ENCODE measurements around the gene ATP11B. TPM values are rescaled to one million over a fixed set of nuclear protein-coding genes. Genes with fewer than 3 reads are reported as not detected.

The ATP11B gene
- total RNA-seq, 1 donor from 2014 or later = 33.0 TPM

DNA sequence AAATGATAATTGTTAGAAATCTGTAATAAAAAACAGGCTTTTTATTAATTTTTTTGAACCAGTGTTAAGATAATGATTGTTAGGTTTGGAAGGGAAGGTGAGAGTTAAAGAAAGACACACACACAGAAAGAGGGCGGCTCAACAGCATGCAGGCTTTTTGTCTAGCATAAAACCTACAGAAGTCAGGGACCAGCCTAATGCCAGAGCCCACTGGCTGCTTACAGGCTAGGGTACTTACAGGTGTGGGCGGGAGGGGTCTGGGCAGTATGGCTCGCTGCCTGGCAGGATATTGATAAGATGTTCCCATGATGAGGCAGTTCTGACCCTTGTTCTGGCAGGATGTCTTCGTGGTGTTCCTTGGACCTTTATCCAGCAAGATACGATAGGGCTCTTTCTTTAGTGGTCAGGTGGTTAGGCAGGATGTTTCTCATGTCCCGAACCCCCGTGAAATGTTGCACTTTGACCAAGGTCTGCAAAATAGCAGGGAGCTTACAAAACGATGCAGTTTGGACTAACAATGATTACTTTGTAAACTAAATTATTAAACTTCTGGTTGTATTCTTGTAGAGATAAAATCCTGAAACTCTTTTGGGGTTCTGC, 102.3 kb downstream of the ATP11B start:
- intact Hi-C loops (cut with DNase I) = no loop called here
- no peak for ATAC-seq
- no peak for DNase-seq (ENCODE audit: missing footprints)

DNA sequence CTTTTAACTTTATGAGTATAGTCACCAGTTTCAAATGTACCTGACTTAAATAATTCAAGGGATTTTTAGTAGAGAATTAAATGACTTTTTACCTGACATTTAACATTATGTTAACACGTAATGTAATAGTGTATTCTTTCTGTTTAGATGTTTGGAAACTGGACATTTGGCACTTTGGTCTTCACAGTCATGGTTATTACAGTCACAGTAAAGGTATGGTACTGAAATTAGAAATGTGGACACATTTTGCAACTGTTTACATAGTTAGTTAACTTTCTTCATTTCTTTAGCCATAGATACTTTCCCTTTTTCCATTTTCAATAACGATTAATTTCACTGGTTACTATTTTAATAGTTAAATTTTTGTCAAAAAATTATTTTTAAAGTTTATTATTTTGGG, 103.2 kb downstream of the ATP11B start:
- DNase-seq (ENCODE audit: missing footprints) (no peak), ATAC-seq (no peak)
- intact Hi-C loops (cut with DNase I) = no loop called here

DNA sequence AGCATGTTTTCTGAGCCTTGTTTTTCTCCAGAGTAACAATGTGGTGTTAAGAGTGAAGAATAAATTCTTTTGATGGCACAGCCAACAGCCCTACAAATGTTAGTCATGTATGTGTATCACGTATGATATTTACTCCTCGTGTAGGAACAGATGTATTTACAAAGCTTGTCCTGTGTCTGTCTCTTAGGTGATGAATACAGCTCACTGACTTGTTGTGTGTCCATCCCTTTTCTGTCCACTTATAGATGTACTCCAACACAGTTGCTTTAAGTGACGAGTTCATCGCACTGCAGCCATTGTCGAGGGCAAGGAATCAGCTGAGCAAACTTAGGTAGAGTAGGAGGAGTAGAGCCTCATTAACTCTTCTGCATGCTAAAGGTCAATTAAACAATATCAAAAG, 108.9 kb downstream of the ATP11B start:
- DNase-seq (ENCODE audit: missing footprints) (no peak), ATAC-seq (no peak)
- intact Hi-C loops (cut with DNase I) = no loop called here

DNA sequence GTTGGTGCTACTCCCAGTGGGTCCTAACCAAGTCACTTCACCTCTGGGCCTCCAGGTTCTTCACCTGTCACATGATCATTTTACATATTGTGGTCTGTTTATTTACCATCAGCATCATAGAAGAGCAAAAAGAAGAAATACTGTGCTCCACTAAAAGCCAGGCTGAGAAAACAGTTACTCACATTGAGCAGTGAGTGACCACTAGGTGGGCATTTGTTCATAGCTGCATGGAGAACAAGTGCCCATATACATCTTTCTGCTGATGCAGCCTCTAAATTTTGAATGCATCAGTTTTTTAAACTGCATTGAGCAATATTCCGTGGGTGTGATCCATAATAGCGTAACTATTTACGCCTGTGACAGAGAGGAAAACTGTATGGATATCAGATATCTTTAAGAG, 110.9 kb downstream of the ATP11B start:
- intact Hi-C loops (cut with DNase I) = no loop called here
- no peak for DNase-seq (ENCODE audit: missing footprints)

DNA sequence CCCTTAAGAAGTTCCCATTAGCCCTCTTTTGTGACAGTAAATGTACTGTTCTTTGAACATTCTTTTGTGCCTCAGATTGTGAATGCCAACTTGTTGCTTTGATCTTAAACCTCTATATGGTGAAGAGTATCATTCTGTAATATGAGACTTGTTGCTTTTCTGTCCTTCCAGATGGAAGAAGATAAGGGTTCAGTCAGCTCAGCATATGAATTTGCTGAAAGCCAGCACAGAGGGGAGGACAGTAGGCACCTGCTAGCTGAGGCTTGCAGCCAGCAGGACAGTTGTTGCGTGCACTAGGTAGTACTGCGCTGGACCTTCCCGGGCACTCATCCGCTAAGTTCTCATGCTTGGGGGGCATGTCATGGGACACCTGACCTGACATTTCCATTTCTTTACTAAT, 112.3 kb downstream of the ATP11B start:
- ATAC-seq = no peak
- DNase-seq (ENCODE audit: missing footprints) = no peak
- intact Hi-C loops (cut with DNase I) = no loop called here

More for the DNA sequence above, 110.9 kb downstream of the ATP11B start:
- no peak for ATAC-seq

DNA sequence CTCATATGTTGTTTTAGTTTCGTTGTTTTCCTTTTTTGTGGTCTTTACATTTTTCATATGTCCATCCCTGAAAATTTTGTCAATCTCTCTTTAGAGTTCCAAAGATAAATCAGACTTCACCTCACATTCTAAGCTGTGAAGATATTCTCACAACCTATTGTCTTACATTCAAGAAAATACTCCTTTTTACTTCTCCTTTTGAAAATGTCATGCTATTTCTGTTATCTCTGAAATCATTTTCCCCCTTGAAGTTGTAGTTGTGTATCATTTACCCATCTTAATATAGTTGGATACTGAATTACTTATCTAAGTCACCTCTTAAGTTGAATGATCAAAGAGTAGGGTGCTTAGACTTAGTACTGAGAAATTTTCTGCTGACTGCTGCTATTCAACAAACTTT, 112.7 kb downstream of the ATP11B start:
- DNase-seq (ENCODE audit: missing footprints) (no peak), ATAC-seq (no peak)

DNA sequence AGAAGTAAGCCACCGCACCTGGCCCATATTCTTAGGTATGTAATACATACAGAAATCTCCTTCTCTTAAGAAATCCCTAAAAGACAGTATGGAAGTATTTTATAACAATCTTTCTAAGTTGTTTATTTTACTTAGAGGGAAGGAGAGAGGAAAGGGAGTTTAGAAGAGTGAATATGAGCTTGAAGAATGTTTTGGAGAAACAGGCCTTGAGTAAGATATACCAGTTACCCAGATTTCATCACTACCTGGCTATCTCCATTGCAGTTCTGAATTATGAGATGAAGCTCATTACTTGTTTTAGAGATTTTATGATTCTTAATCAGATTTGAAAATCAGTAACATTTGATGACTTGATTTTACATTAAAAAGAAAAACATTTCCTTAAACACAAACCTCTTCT, 115.2 kb downstream of the ATP11B start:
- intact Hi-C loops (cut with DNase I) = no loop called here
- DNase-seq (ENCODE audit: missing footprints) = no peak
- ATAC-seq = no peak

More for the DNA sequence above, 112.7 kb downstream of the ATP11B start:
- intact Hi-C loops (cut with DNase I) = no loop called here

DNA sequence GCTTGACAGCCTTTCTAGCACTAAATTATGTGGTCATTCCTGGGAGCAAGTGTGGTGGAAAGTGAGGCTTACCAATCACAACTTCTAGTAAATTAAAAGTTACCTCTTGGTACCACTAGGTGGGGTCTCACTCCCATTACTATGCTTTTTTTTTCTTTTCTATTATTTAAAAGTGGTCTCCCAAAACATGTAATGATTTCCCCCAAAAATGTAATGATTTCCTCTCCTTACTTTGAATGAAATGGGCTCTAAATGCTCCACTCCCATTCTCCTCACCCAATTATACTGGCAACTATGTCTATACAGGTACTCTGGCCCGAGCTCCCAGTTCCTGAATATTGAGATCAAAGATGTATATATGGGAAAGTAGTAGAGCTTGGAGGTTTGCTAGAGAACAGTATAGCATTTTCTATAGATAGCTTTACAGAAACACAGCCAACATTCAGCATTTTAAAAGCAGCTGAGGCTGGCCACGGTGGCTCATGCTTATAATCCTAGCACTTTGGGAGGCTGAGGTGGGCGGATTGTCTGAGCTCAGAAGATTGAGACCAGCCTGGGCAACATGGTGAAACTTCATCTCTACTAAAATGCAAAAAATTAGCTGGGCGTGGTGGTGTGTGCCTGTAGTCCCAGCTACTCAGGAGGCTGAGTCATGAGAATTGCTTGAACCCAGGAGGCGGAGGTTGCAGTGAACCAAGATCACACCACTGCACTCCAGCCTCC, 116.2 kb downstream of the ATP11B start:
- no peak for ATAC-seq
- intact Hi-C loops (cut with DNase I) = no loop called here
- DNase-seq (ENCODE audit: missing footprints) = no peak

DNA sequence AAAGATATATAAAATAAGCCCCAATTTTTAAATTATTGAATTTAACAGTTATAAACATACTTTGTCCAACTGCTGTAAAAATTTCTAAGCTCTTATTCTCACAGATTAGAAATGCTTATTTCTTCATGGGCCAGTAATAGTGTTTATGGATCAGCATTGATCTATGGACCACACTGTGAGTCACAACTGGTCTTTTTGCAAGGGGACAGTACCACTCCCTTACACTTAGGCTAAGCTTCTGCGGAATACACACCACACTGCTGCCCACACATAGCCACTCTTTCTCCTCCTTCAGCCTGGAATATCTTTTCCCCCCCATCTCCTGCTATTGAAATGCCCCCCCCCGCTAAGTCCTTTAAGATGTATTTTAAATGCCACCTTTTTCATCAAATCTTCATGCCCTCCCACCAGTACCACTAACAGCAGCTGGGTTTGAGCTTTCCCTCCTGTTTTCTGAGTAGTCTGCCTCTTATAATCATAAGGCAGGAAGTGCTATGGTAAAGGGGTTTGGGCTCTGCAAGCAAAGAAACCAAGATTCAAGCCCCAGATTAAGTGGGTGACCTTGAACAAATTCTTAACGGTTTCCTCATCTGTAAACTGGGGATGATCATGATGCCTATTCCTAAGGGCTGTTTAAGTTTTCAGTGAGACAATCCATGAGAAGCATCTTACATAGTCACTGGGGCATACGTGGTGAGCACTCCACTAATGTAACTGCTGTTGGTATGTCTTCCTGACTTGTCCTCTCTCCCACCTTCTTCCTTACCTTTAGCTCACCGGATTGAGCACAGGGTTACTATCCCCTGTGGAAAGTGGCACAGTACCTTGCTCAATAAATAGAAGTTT, 117.9 kb downstream of the ATP11B start:
- intact Hi-C loops (cut with DNase I) = no loop called here
- ATAC-seq = no peak
- no peak for DNase-seq (ENCODE audit: missing footprints)

DNA sequence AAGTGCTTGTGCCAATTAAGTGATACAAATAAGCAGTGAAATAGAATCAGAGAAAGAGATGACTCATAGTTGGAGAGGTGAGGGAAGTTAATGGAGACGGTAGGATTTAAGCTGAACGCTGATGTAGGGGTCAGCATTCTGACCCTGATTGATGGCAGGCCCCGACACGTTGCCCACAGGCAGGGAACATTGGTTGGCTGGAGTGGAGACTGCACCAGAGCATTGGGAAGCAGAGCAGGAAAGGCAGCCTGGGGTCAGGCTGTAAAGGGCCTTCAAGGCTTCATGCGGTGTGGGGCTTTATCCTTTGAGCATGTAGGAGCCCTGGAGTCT, 118.4 kb downstream of the ATP11B start:
- intact Hi-C loops (cut with DNase I) = no loop called here
- ATAC-seq = peak; percentile 52

DNA sequence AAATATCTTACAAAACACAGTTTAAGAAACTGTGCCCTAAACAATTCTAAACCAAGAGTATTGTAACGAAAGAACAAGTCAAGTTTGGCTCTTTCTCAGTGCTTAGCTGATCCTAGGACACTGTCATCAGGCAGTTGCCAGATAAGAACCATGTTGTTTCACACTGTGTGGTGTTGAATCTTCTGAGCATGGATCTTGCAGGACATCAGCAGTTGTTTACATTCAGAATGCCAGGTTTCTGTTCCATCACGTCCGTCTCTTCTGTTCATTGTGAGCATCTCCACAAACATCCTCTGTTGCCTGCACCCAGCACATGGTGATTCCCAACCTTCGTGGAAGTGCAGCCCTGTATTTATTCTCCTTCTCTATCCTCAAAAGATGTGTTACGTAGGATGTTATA, 119.2 kb downstream of the ATP11B start:
- DNase-seq (ENCODE audit: missing footprints) = no peak
- peak; percentile 75 for ATAC-seq
- intact Hi-C loops (cut with DNase I) = no loop called here

More for the DNA sequence above, 118.4 kb downstream of the ATP11B start:
- DNase-seq (ENCODE audit: missing footprints) = no peak

DNA sequence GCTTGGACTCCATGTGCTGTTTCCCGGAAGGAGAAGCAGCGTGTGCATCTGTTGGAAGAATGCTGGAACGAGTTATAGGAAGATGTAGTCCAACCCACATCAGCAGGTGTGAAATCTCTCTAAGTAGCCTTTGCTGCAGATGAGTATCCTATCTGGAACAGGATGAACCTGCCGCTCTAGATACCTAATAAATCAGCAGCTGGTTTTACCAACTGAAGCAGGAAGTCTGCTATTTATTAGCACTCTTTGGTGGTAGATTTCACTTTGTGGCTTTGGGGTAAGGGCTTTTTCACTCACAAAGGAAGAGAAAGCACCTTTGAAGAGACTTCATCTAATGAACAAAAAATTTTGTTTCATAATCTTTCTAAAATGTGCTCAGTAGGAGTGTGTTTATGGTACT, 120.6 kb downstream of the ATP11B start:
- intact Hi-C loops (cut with DNase I) = no loop called here

DNA sequence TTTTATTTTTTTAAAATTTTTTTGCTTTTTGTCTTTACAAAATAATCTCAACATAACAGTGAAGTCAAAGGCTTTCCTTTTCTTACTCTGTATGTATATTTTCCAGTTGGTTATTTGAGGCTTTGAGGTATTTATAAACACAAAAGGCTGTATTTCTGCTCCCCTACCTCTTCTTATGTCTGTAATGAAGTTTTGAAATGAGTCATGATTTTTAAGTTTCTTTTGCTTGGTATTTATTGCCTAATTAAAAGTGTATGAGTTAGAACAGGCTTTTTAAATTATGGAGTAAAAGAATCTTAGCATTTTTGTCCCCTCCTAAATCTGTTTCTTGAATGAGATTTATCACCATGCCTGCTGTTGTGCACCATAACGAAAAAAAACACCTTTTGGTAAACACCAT, 121.0 kb downstream of the ATP11B start:
- intact Hi-C loops (cut with DNase I) = no loop called here
- DNase-seq (ENCODE audit: missing footprints) = no peak

More for the DNA sequence above, 120.6 kb downstream of the ATP11B start:
- DNase-seq (ENCODE audit: missing footprints) (no peak), ATAC-seq (no peak)

DNA sequence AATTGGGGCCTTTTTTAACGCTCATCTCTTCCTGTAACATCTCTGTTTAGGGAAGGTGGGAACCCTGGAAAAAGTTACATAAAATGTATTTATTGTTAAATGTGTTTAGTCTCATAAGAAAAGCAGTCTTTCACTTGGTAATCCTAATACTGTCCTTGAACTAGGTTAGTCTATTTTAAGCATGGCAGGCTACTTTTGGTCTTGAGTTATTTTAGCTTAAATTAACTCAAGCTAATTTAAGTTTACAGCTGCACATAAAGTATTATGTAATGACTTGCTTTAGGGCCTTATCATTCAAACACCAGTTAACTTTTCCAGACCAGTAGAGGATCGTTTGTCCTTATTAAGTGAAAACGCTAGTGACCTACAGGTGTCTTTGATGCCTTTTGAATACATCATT, 123.8 kb downstream of the ATP11B start:
- intact Hi-C loops (cut with DNase I) = no loop called here
- DNase-seq (ENCODE audit: missing footprints) (no peak), ATAC-seq (no peak)

More for the DNA sequence above, 121.0 kb downstream of the ATP11B start:
- no peak for ATAC-seq

DNA sequence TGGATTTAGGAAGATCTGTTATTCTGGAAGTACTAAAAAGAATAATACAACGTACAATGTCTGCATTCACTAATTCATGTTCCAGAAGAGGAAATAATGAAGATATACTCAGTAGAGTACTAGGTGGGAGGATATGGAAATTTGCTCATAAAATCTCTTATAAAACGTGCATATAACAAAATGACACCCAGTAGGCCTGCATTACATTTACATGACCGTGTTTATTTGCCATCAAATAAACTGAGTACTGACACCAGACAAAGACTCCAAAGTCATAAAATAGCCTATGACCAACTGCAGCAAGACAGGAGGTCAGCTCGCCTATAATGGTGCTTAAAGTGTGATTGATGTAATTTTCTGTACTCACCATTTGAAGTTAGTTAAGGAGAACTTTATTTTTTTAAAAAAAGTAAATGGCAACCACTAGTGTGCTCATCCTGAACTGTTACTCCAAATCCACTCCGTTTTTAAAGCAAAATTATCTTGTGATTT, 126.6 kb downstream of the ATP11B start:
- intact Hi-C loops (cut with DNase I) = no loop called here
- DNase-seq (ENCODE audit: missing footprints) = no peak
- ATAC-seq = no peak

DNA sequence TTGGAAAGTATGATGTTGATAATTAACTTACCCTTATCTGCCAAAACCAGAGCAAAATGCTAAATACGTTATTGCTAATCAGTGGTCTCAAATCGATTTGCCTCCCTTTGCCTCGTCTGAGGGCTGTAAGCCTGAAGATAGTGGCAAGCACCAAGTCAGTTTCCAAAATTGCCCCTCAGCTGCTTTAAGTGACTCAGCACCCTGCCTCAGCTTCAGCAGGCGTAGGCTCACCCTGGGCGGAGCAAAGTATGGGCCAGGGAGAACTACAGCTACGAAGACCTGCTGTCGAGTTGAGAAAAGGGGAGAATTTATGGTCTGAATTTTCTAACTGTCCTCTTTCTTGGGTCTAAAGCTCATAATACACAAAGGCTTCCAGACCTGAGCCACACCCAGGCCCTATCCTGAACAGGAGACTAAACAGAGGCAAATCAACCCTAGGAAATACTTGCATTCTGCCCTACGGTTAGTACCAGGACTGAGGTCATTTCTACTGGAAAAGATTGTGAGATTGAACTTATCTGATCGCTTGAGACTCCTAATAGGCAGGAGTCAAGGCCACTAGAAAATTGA, 127.3 kb downstream of the ATP11B start:
- intact Hi-C loops (cut with DNase I) = no loop called here
- DNase-seq (ENCODE audit: missing footprints) (no peak), ATAC-seq (no peak)

DNA sequence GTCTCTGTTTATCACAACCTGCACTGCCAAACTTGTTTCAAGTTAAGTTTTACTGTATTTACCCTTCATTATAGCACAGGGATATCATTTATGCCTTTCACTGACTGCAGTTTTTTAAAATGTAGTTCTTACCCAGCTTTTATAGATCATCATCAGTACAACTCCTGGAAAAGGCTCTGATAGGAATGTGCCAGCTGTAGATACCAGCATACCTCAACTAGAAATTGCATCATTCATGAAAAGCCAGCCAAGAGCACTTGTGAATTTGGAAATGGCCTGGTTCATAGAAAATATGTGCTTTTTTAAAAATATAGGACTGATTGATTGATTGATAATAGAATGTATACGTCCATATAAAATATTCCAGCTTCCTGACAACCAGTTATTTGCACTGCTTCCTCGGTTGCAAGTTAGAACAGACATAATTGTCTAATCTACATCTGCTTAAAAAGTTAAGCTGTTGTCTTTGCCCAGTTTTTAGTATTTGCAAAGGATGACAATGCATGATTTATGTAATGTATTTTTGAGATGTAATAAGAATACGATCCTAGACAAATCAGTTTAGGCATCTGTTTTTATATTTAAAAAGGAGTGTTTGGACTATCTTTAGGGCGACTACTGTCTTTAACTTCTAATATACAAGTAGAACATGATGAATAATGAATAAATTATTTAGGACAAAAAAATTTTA, 128.5 kb downstream of the ATP11B start:
- no peak for ATAC-seq

DNA sequence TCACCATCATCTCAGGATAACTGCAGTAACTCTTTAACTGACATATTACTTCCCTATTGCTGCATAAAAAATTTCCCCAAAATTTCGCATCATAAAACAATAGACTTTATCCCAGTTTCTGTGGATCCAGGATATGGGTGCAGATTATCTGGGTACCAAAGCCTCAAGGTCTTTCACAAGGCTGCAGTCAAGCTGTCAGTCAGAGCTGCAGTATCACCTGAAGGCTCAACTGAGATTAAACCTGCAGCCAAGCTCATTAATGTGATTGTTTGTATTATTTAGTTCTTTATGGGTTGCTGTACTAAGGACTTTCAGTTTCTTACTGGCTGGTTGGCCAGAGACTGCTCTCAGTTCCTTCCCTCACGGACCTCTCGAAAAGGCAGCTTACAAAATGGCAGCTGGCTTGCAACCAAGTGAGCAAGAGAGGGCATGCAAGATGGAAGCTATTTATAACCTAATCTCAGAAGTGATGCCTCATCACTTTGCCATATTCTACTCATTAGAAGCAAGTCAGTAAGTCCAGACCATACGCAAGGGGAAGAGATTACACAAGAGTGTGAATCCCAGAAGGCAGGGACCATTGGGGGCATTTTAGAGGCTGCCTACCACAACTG, 132.1 kb downstream of the ATP11B start:
- intact Hi-C loops (cut with DNase I) = no loop called here
- ATAC-seq = peak; percentile 72
- peak; percentile 54 for DNase-seq (ENCODE audit: missing footprints)

More for the DNA sequence above, 128.5 kb downstream of the ATP11B start:
- no peak for DNase-seq (ENCODE audit: missing footprints)
- intact Hi-C loops (cut with DNase I) = no loop called here
